GM12878 (cell line): ENCODE measurements around the gene ZBTB16. TPM values are rescaled to one million over a fixed set of nuclear protein-coding genes. Genes with fewer than 3 reads are reported as not detected.

Experiments used
- ATAC-seq: fragments of 200-7000 bp; cut with Tn5 transposase; 3 replicates; pipeline ENCODE4 v1.9.1; 2020; ENCODE audit warnings: mild to moderate bottlenecking, moderate library complexity
- BruUV-seq: library from RNA; stranded (reverse); fragments of 400-500 nt; replicated peaks from 2 replicates; lab custom pipeline; 2021; lab: Mats Ljungman, UMichigan
- CTCF ChIA-PET: fragments of 300-600 bp; sonication (Branson Sonifier 250); formaldehyde crosslinking; extraction: SDS; loops from one replicate; lab custom pipeline; 2021; ENCODE audit warnings: inconsistent platforms; lab: Yijun Ruan, JAX
- POLR2A ChIA-PET: fragments of 350-600 bp; formaldehyde crosslinking; extraction: SDS; loops from one replicate; lab custom pipeline; 2021; ENCODE audit warnings: inconsistent platforms; lab: Charles Lee
- RAD21 ChIA-PET: fragments of 300-600 bp; sonication (Branson Sonifier 250); formaldehyde crosslinking; loops from one replicate; lab custom pipeline; 2023; ENCODE audit warnings: antibody characterized with exemption; ENCODE audit not compliant: unreplicated experiment; lab: Charles Lee
- SMC1A ChIA-PET: fragments of 300-600 bp; sonication (Branson Sonifier 250); formaldehyde crosslinking; loops from one replicate; lab custom pipeline; 2023; ENCODE audit not compliant: unreplicated experiment, uncharacterized antibody; lab: Charles Lee
- DNase-seq: peaks from one replicate; pipeline ENCODE4 v3.0.0-alpha.2; 2011; ENCODE audit warnings: low read depth, low spot score
- FAIRE-seq: peaks from 3 replicates; lab custom pipeline; 2011; peaks lifted over from hg19 to GRCh38; lab: Jason Lieb, UNC
- H2AFZ ChIP-seq: 2 replicates; pipeline ENCODE4 v1.6.0; 2011; ENCODE audit warnings: low read depth, low read length, control low read depth; ENCODE audit not compliant: control insufficient read depth
- H3K27ac ChIP-seq: 2 replicates; pipeline ENCODE4 v1.5.1; 2011; ENCODE audit warnings: control low read depth; ENCODE audit not compliant: control insufficient read depth, insufficient read depth
- H3K27me3 ChIP-seq, 2 experiments: replicated peaks in 1 of 2; 2 replicates each; pipeline versions ENCODE4 v1.6.0 to v1.6.1; 2011; ENCODE audit warnings: low read length in 1 of 2; ENCODE audit not compliant: control insufficient read depth in 2 of 2, insufficient read depth in 2 of 2
- H3K36me3 ChIP-seq, 2 experiments: 2 replicates each; pipeline ENCODE4 v1.5.1; 2011; ENCODE audit warnings: low read length in 1 of 2; ENCODE audit not compliant: control insufficient read depth in 2 of 2, insufficient read depth in 2 of 2
- H3K4me1 ChIP-seq: 2 replicates; pipeline ENCODE4 v1.6.1; 2011; ENCODE audit warnings: mild to moderate bottlenecking, low read length, moderate library complexity, mixed read lengths; ENCODE audit not compliant: control insufficient read depth, insufficient read depth
- H3K4me2 ChIP-seq: 2 replicates; pipeline ENCODE4 v1.6.0; 2011; ENCODE audit warnings: control low read depth; ENCODE audit not compliant: control insufficient read depth, insufficient read depth
- H3K4me3 ChIP-seq: fragments of 200-600 bp; sonication (generic); 2 replicates; pipeline ENCODE4 v1.5.1; 2016
- H3K79me2 ChIP-seq: 2 replicates; pipeline ENCODE4 v1.6.0; 2011; ENCODE audit warnings: low read length; ENCODE audit not compliant: control insufficient read depth, insufficient read depth
- H3K9ac ChIP-seq: 2 replicates; pipeline ENCODE4 v1.8.0; 2011; ENCODE audit warnings: low read length, control low read depth, mixed read lengths; ENCODE audit not compliant: control insufficient read depth, insufficient read depth
- H3K9me3 ChIP-seq: replicated peaks from 3 replicates; pipeline ENCODE4 v1.5.1; 2011; ENCODE audit warnings: mild to moderate bottlenecking, low read length; ENCODE audit not compliant: control insufficient read depth, insufficient read depth
- H4K20me1 ChIP-seq: 2 replicates; pipeline ENCODE4 v1.6.0; 2011; ENCODE audit not compliant: control insufficient read depth, insufficient read depth
- BCL3 ChIP-seq: IDR thresholded peaks from 2 replicates; pipeline ENCODE4 v1.6.1; 2011; ENCODE audit warnings: borderline replicate concordance, low read depth, mild to moderate bottlenecking, moderate library complexity, low read length; ENCODE audit not compliant: insufficient read depth, poor library complexity, severe bottlenecking
- CHD2 ChIP-seq: IDR thresholded peaks from 2 replicates; pipeline ENCODE4 v1.6.1; 2011; ENCODE audit warnings: low read depth, low read length, improper control_type of control experiment, borderline replicate concordance
- CHD4 ChIP-seq: fragments of 200-600 bp; sonication (generic); IDR thresholded peaks from 2 replicates; pipeline ENCODE4 v1.6.1; 2016; ENCODE audit warnings: mild to moderate bottlenecking
- EP300 ChIP-seq, 2 experiments: fragments of 150-350 bp in 1 of 2; IDR thresholded peaks; 2 replicates each; pipeline ENCODE4 v1.6.1; 2011 to 2012; ENCODE audit warnings: low read depth in 2 of 2, low read length in 2 of 2, borderline replicate concordance in 1 of 2, improper control_type of control experiment in 1 of 2, inconsistent platforms in 1 of 2; ENCODE audit not compliant: control insufficient read depth in 1 of 2
- GATAD2B ChIP-seq: fragments of 450-650 bp; conservative IDR thresholded peaks from 2 replicates; pipeline ENCODE4 v1.6.1; 2017; ENCODE audit warnings: low read depth, mild to moderate bottlenecking, moderate library complexity
- HDGF ChIP-seq: fragments of 450-650 bp; IDR thresholded peaks from 2 replicates; pipeline ENCODE4 v1.6.1; 2016; ENCODE audit warnings: antibody characterized with exemption
- MEF2A ChIP-seq: IDR thresholded peaks from 2 replicates; pipeline ENCODE4 v1.6.1; 2011; ENCODE audit warnings: low read depth, mild to moderate bottlenecking, low read length, moderate library complexity; ENCODE audit not compliant: insufficient read depth
- WGBS: methylation state at CpG from one replicate; pipeline ENCODE4 v1.1.6; 2016; ENCODE audit warnings: low lambda C conversion rate; ENCODE audit not compliant: insufficient replicate concordance, insufficient coverage; ENCODE audit errors: missing lambda C conversion rate; 5-methylcytosine and 5-hydroxymethylcytosine counted together
- in situ Hi-C: fragments of 300-500 bp; cut with MboI; formaldehyde crosslinking; loops from 9 replicates; pipeline ENCODE4 v1.14.3; 2018; ENCODE audit warnings: mixed read lengths
- intact Hi-C: fragments of 100-400 bp; cut with micrococcal nuclease; formaldehyde crosslinking; loops from one replicate; pipeline ENCODE4 v1.14.2; 2022; ENCODE audit not compliant: unreplicated experiment
- polyA plus RNA-seq, 11 experiments: library from polyadenylated mRNA; depleted of rRNA in 4 of 11; unstranded in 6 of 11; stranded (reverse) in 5 of 11; fragments of >200 nt; fragmentation: Nextera tagmentation in 4 of 11; fragmentation: Illumina TruSeq in 1 of 11; extraction: Ambion mirVana in 4 of 11; extraction: Trizol in 1 of 11; gene quantifications; 1 replicate in 1 of 11; 2 replicates in 10 of 11; pipeline versions ENCODE4 v1.2.1 to v1.2.3, GENCODE V29; 2011 to 2016; ENCODE audit warnings: inconsistent platforms in 2 of 11, missing spikeins in 2 of 11, low read depth in 1 of 11
- total RNA-seq, 4 experiments: library from RNA; depleted of rRNA in 3 of 4; stranded (reverse); fragments of >200 nt in 3 of 4; fragmentation: Illumina TruSeq in 1 of 4; extraction: Trizol in 1 of 4; gene quantifications; 2 replicates each; pipeline versions ENCODE4 v1.2.1 to v1.2.3, GENCODE V29; 2013 to 2021

Gene ZBTB16
- total and polyA plus RNA-seq, 10 of the 15 experiments (the other 5 are each of a cell fraction or from before 2014, with no cell fraction given) = 0.38 TPM; not detected in 9

GRCh38 chr11:114296605-114297372, 237.3 kb downstream of the ZBTB16 start (continued):
- TF ChIP-seq CHD4 = no peak
- no peak for TF ChIP-seq BCL3
- TF ChIP-seq MEF2A = no peak

- intact Hi-C loops = no loop called here
- CTCF ChIA-PET = interaction anchor here (1.1 kb wide), 1 partner anchor 37 kb away, joined by 3 read pairs; no protein-coding TSS in a partner anchor
- no peak for TF ChIP-seq EP300 (IDR thresholded peaks at IDR 0.05; ENCODE audit: borderline replicate concordance in 1 of 2, control insufficient read depth in 1 of 2, low read depth in 2 of 2, low read length in 2 of 2)
- no peak for TF ChIP-seq HDGF
- TF ChIP-seq GATAD2B = no peak
- no peak for TF ChIP-seq CHD2
- TF ChIP-seq, all 136 proteins: peak for 0
- ChIA-PET SMC1A (no interaction called here), POLR2A (no interaction called here), RAD21 (no interaction called here)
- ATAC-seq = no peak
- in situ Hi-C loops = no loop called here
- Histone ChIP-seq H3K4me1 (no peaks in the 10 kb centered on the region), H3K36me3 (no peaks in the 10 kb centered on the region), H3K9me3 (no peaks in the 10 kb centered on the region), H3K9ac (no peak overlapping the region), H2AFZ (no peak overlapping the region), H3K4me2 (no peak overlapping the region), H3K27me3 (no peaks in the 10 kb centered on the region), H3K4me3 (no peak overlapping the region), H3K79me2 (no peaks in the 10 kb centered on the region), H4K20me1 (no peaks in the 10 kb centered on the region), H3K27ac (no peak overlapping the region)
- no TSS peak for BruUV-seq
- WGBS = 42% methylated on average over 8 of the region's 8 CpGs
- DNase-seq = no peak
- no peak for FAIRE-seq
These were observed 238.5 kb downstream of the ZBTB16 start for GRCh38 chr11:114297806-114298709.
